ENCODE measurements around the gene BEND3. TPM values are rescaled to one million over a fixed set of nuclear protein-coding genes. Genes with fewer than 3 reads are reported as not detected.
A peak's percentile ranks its signal among the peaks of the same experiment; 100 is the strongest.
"Not testable (repeated sequence)": the region's sequence is repeated elsewhere in the genome, so short reads cannot be mapped to it uniquely, and the experiment has no call there.

The BEND3 gene
- total RNA-seq (1 to 10 TPM in 8 of 10 donors, under 1 TPM in 2; 0.78 to 2.3 (median 1.5) TPM), polyA plus RNA-seq (under 1 TPM; 0.37 to 0.51 TPM)
- long read RNA-seq, donor 1, partial matches to known transcripts: 0 of 2 reads
- long read RNA-seq, donor 1, other reads (novel, unspliced or antisense): 2 of 2 reads
- long read RNA-seq, donor 2, partial matches to known transcripts: 0 of 2 reads
- long read RNA-seq, donor 2, other reads (novel, unspliced or antisense): 2 of 2 reads
- long read RNA-seq, donor 3, partial matches to known transcripts: 0 of 4 reads
- long read RNA-seq, donor 3, other reads (novel, unspliced or antisense): 4 of 4 reads

DNA sequence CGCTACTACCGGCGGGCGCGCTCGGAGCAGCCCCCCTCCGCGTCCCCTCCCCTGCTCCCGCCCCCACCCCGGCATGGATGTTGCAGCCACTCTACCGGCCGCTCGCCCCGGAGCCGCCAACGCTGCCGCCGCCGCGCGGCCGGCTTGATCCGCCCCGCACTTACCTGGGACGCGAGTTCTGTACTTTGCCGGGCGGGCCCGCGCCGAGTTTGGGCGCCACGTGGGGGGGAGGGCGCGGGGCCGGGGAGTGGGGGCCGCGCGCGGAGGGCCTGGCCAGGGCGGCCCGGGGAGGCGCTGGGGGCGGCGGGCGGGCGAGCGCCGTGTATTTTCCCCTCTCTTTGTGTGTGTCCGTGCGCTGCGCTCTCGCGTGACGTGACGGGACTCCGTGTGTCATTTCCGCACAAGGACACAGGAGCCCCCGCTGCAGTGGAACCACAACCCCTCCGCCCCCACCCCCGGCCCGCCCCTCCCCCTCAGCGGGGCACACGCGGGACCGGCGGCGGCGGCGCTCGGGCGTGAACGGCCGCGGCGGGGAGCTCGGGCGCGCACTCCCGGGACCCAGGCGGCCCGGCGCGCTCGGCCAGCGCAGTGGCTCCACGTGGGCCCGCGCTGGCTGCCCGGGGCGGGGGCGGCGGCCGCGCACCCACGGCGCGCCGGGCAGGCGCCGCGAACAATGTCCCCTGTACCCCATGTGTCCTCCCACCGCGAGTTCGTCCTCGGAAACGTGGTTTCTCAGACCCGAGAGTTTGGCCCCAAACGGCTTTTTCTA is at the start of gene BEND3:
Gene BEND3 (minus strand): TSS at position 590 of the 769 bp plus-strand sequence. CDS start 16,230 bp downstream, outside the sequence.
- TF ChIP-seq, protein P1, sequence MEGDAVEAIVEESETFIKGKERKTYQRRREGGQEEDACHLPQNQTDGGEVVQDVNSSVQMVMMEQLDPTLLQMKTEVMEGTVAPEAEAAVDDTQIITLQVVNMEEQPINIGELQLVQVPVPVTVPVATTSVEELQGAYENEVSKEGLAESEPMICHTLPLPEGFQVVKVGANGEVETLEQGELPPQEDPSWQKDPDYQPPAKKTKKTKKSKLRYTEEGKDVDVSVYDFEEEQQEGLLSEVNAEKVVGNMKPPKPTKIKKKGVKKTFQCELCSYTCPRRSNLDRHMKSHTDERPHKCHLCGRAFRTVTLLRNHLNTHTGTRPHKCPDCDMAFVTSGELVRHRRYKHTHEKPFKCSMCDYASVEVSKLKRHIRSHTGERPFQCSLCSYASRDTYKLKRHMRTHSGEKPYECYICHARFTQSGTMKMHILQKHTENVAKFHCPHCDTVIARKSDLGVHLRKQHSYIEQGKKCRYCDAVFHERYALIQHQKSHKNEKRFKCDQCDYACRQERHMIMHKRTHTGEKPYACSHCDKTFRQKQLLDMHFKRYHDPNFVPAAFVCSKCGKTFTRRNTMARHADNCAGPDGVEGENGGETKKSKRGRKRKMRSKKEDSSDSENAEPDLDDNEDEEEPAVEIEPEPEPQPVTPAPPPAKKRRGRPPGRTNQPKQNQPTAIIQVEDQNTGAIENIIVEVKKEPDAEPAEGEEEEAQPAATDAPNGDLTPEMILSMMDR (IDR thresholded peaks at IDR 0.05): no peak
- 0% methylated on average over 53 to 107 of the region's 109 CpGs for WGBS, 2 donors
- Histone ChIP-seq H3K27ac (peak within 1 kb of the TSS in 9 of 10 donors; percentile 28 to 72 (median 64)), H3K4me3 (peak within 1 kb of the TSS; percentile 51 to 88 (median 70)), H3K27me3 (peaks cover 0 to 25% (median 0%) of the 10 kb centered on the region in 7 donors), H3K36me3 (no peaks in the 10 kb centered on the region), H3K4me1 (peaks cover 2 to 27% (median 18%) of the 10 kb centered on the region in 9 donors), H3K9me3 (no peaks in the 10 kb centered on the region)
- intact Hi-C loops (cut with DNase I): loop anchor here in 8 of 10 donors (1.0 to 10.0 kb wide), 6 partner anchors 83 to 93 kb away; partner anchors contain the start of gene MTRES1 (in 6 of the 8)
- ATAC-seq (peak in 6 of 8 donors; percentile 4 to 33 (median 12)), DNase-seq (peak; percentile 36 to 40)

DNA sequence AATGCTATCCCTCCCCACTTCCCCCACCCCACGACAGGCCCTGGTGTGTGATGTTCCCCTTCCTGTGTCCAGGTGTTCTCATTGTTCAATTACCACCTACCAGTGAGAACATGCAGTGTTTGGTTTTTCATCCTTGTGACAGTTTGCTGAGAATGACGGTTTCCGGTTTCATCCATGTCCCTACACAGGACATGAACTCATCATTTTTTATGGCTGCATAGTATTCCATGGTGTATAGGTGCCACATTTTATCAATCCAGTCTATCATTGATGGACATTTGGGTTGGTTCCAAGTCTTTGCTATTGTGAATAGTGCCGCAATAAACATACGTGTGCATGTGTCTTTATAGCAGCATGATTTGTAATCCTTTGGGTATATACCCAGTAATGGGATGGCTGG is 49.0 kb upstream of the BEND3 start:
- not testable (repeated sequence) for ATAC-seq
- WGBS, 2 donors: 98% methylated on average over 3 to 4 of the region's 5 CpGs

DNA sequence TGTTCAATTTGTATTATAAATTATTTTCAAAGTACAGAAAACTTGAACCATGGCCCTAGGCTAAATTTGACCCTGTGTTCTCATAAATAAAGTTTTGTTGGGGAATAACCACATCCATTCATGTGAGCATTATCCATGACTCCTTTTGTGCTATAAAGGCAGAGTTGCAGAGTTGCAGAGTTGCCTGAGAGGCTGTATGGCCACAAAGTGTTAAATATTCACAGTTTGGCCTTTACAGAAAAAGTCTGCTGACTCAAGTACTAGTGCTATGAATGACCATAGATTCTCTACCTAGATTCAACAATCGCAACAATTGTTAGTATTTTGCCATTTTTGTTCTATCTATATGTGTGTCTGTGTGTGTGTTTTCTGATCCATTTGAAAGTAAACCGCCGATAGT is 46.2 kb upstream of the BEND3 start:
- ATAC-seq (no peak), DNase-seq (no peak)
- Histone ChIP-seq H3K9me3 (no peaks in the 10 kb centered on the region), H3K4me1 (no peaks in the 10 kb centered on the region), H3K4me3 (no peak overlapping the region), H3K27ac (no peak overlapping the region), H3K36me3 (no peaks in the 10 kb centered on the region), H3K27me3 (no peaks in the 10 kb centered on the region)
- intact Hi-C loops (cut with DNase I): no loop called here
- TF ChIP-seq, protein P1 (IDR thresholded peaks at IDR 0.05): no peak
- 93 to 95% methylated on average over 3 of the region's 3 CpGs for WGBS, 2 donors

More for the DNA sequence above, 49.0 kb upstream of the BEND3 start:
- H3K27ac ChIP-seq; H3K9me3 ChIP-seq; intact Hi-C loops (cut with DNase I); DNase-seq; H3K36me3 ChIP-seq; H3K27me3 ChIP-seq; H3K4me3 ChIP-seq; H3K4me1 ChIP-seq: not testable (repeated sequence)

DNA sequence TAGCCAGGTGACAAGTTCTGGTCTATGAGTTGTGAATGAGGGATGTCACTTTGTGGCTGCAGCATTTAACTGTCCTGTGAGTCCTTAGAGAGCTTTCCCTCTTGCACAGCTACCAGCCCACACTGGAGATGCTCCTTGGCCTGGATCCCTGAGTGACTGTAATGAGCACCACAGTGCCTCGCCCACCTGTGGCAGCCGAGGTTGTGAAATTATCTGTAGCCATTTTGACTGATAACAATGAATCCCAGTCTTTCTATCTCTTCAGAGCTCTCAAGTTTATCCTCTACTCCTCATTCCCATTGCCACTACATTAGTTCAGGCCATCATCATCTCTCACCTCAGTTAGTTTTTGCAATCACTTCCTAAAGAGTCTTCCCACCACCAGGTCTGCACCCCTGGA is 41.3 kb upstream of the BEND3 start:
- 78 to 83% methylated on average over 2 of the region's 2 CpGs for WGBS, 2 donors
- Histone ChIP-seq H3K4me3 (no peak overlapping the region), H3K9me3 (no peaks in the 10 kb centered on the region), H3K36me3 (peaks cover 0 to 2% (median 0%) of the 10 kb centered on the region in 9 donors), H3K4me1 (no peaks in the 10 kb centered on the region), H3K27me3 (no peaks in the 10 kb centered on the region), H3K27ac (no peak overlapping the region)
- DNase-seq: no peak
- ATAC-seq: no peak
- TF ChIP-seq, protein P1 (IDR thresholded peaks at IDR 0.05): no peak
- intact Hi-C loops (cut with DNase I): no loop called here

Data from heart right ventricle (tissue), 16 donors.